A673 (cell line): ENCODE results near the gene OR51A4. TPM values are rescaled to one million over a fixed set of nuclear protein-coding genes. Genes with fewer than 3 reads are reported as not detected.
"Not testable (repeated sequence)": the region's sequence is repeated elsewhere in the genome, so short reads cannot be mapped to it uniquely, and the experiment has no call there.

Experiments
- BruUV-seq: library from RNA; stranded (reverse); fragments of 400-500 nt; replicated peaks from 2 replicates; lab custom pipeline; 2021; lab: Mats Ljungman, UMichigan
- CTCF ChIA-PET: fragments of 300-600 bp; sonication (Branson Sonifier 250); formaldehyde crosslinking; loops from one replicate; lab custom pipeline; 2022; ENCODE audit warnings: antibody characterized with exemption; lab: Charles Lee
- POLR2A ChIA-PET: fragments of 300-600 bp; sonication (Branson Sonifier 250); formaldehyde crosslinking; loops from one replicate; lab custom pipeline; 2022; ENCODE audit warnings: antibody characterized with exemption; ENCODE audit not compliant: low non-redundant PET; lab: Charles Lee
- DNase-seq: peaks from one replicate; pipeline ENCODE4 v3.0.0-alpha.2; 2015; ENCODE audit warnings: low spot score
- H3K27ac ChIP-seq: fragments of 200-600 bp; sonication (generic); 2 replicates; pipeline ENCODE4 v1.5.1; 2016; ENCODE audit warnings: mixed run types, low read depth, mild to moderate bottlenecking, mixed read lengths, antibody characterized with exemption, low read length; ENCODE audit not compliant: poor library complexity, severe bottlenecking
- H3K27me3 ChIP-seq: fragments of 200-600 bp; sonication (generic); replicated peaks from 2 replicates; pipeline ENCODE4 v1.6.1; 2017; ENCODE audit warnings: mixed run types, low read depth, mild to moderate bottlenecking, mixed read lengths, antibody characterized with exemption, low read length; ENCODE audit not compliant: insufficient read depth, poor library complexity
- H3K36me3 ChIP-seq: fragments of 200-600 bp; sonication (generic); 2 replicates; pipeline ENCODE4 v1.6.1; 2016; ENCODE audit warnings: mixed run types, mild to moderate bottlenecking, mixed read lengths, antibody characterized with exemption, low read length; ENCODE audit not compliant: insufficient read depth, poor library complexity, severe bottlenecking
- H3K4me1 ChIP-seq: fragments of 200-600 bp; sonication (generic); 2 replicates; pipeline ENCODE4 v1.6.1; 2017; ENCODE audit warnings: mixed run types, mild to moderate bottlenecking, mixed read lengths, antibody characterized with exemption, low read length; ENCODE audit not compliant: insufficient read depth, poor library complexity, severe bottlenecking
- H3K4me3 ChIP-seq: fragments of 200-600 bp; sonication (generic); 2 replicates; pipeline ENCODE4 v1.5.1; 2016; ENCODE audit warnings: low read depth, mixed run types, mild to moderate bottlenecking, mixed read lengths, low read length; ENCODE audit not compliant: poor library complexity, severe bottlenecking
- H3K9me3 ChIP-seq: fragments of 200-600 bp; sonication (generic); 2 replicates; pipeline ENCODE4 v1.6.1; 2016; ENCODE audit warnings: mixed run types, low read depth, mild to moderate bottlenecking, mixed read lengths, antibody characterized with exemption, low read length; ENCODE audit not compliant: poor library complexity, severe bottlenecking
- EZH2 ChIP-seq: fragments of 200-600 bp; sonication (generic); IDR thresholded peaks from 2 replicates; pipeline ENCODE4 v1.6.1; 2017; ENCODE audit warnings: borderline replicate concordance, low read depth, mild to moderate bottlenecking, mixed read lengths, antibody characterized with exemption, low read length; ENCODE audit not compliant: poor library complexity, severe bottlenecking
- intact Hi-C: fragments of 100-400 bp; cut with micrococcal nuclease; formaldehyde crosslinking; loops from one replicate; pipeline ENCODE4 v1.10.0; 2022; ENCODE audit not compliant: unreplicated experiment
- total RNA-seq: library from RNA; stranded (reverse); gene quantifications from 2 replicates; pipeline ENCODE4 v1.2.3, GENCODE V29; 2021
- TF ChIP-seq, protein P1 (sequence below): fragments of 300-800, 200-600 bp; sonication (generic); conservative IDR thresholded peaks from 2 replicates; pipeline ENCODE4 v1.5.1; 2017; ENCODE audit warnings: low read depth, mild to moderate bottlenecking, antibody characterized with exemption, low read length, moderate library complexity, mixed read lengths

OR51A4 gene
- total RNA-seq, 1 experiment from 2014 or later: not detected

DNA sequence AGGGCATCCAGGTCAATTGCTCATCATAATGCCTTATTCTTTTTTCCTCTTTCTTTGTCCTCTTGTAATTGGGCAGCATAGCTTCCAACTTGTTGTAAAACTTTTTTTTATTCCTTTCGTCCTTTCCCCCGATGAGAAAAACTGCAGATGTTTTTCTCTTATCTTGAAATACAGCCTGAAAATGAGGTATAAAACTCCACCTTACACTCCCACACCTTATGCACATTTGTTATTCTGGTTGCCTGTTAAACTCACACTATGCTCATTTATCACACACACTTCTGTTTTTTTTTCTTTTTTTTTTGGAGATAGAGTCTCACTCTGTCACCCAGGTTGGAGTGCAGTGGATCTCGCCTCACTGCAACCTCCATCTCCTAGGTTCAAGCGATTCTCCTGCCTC, 10.0 kb upstream of the OR51A4 start:
- Histone ChIP-seq H3K4me1 (no peaks in the 10 kb centered on the region), H3K27me3 (no peaks in the 10 kb centered on the region), H3K36me3 (no peaks in the 10 kb centered on the region), H3K9me3 (no peaks in the 10 kb centered on the region), H3K4me3 (no peak overlapping the region), H3K27ac (no peak overlapping the region)
- intact Hi-C loops: no loop called here
- ChIA-PET CTCF (no interaction called here), POLR2A (no interaction called here)
- DNase-seq: no peak
- no TSS peak for BruUV-seq
- TF ChIP-seq, protein P1, sequence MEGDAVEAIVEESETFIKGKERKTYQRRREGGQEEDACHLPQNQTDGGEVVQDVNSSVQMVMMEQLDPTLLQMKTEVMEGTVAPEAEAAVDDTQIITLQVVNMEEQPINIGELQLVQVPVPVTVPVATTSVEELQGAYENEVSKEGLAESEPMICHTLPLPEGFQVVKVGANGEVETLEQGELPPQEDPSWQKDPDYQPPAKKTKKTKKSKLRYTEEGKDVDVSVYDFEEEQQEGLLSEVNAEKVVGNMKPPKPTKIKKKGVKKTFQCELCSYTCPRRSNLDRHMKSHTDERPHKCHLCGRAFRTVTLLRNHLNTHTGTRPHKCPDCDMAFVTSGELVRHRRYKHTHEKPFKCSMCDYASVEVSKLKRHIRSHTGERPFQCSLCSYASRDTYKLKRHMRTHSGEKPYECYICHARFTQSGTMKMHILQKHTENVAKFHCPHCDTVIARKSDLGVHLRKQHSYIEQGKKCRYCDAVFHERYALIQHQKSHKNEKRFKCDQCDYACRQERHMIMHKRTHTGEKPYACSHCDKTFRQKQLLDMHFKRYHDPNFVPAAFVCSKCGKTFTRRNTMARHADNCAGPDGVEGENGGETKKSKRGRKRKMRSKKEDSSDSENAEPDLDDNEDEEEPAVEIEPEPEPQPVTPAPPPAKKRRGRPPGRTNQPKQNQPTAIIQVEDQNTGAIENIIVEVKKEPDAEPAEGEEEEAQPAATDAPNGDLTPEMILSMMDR: no peak
- no peak for TF ChIP-seq EZH2

DNA sequence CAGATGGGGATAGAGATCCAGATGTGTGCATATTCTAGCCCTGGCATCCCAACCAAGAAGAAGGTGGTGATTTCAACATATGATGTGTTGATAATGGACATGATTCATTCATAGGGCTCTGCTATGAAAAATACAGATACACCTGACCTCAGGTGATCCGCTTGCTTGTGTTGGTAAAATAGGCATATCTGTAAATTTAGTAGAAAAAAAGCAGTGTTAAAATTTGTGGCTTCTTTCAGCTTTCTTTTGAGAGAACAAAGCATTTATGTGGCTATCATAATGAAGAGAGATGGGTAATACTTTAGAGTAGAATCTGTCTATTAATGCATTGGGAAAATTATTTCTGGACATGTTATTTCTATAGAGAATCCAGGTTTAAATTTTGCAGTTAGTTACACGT, 8.2 kb upstream of the OR51A4 start, which contains the start of gene OR51A2:
TSS of gene OR51A2 (minus strand) at position 101 of the 400 bp plus-strand sequence. CDS start at position 101, 0 bp downstream.
- POLR2A ChIA-PET, intact Hi-C loops, CTCF ChIA-PET: not testable (repeated sequence)

DNA sequence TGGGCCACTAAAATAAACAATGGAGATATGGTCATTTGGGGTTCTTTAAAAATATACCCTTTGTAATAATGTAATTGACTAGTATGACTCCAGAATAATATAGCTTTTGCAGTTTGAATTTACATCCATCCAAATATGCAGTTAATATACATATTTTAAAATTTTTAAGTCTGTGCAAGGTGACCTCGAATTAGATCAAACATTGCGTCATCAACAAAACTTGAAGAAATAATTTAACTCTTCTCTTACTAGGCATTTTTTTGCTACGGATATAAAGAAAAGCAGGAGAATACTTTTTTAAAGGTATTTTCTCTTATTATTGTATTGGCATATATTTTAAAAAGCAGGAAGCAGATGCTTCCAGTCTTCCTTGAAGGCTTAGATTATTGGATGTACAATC, 10.7 kb downstream of the OR51A4 start:
- H3K27ac ChIP-seq: no peak overlapping the region
- no peaks in the 10 kb centered on the region for H3K27me3 ChIP-seq
- BruUV-seq: no TSS peak
- DNase-seq: no peak
- no peaks in the 10 kb centered on the region for H3K36me3 ChIP-seq
- H3K4me3 ChIP-seq: no peak overlapping the region
- ChIA-PET POLR2A (no interaction called here), CTCF (no interaction called here)
- no peak for TF ChIP-seq EZH2
- TF ChIP-seq, protein P1: no peak
- H3K9me3 ChIP-seq: no peaks in the 10 kb centered on the region
- intact Hi-C loops: no loop called here
- H3K4me1 ChIP-seq: no peaks in the 10 kb centered on the region

More for the DNA sequence above, 8.2 kb upstream of the OR51A4 start, which contains the start of gene OR51A2:
- not testable (repeated sequence) for H3K27me3 ChIP-seq, H3K9me3 ChIP-seq, BruUV-seq, H3K4me3 ChIP-seq, H3K27ac ChIP-seq, DNase-seq, H3K36me3 ChIP-seq, H3K4me1 ChIP-seq

DNA sequence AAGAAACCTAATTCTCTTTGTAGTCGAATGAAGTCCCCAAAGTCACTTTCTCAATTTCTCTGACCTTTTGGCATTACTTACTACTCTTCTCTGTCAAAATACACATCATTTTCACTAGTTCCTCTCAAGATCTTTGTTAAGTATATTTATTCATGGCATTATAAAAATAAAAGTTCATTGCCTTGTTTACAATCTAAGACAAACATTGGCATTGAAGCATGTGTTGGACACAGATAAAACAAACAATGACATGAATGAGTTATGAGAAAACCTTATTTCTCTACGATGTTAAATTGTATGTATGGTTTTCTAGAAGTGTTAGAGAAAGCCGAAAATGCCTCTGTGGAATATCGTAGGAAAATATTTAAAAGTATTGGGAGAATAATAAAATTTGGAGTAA, 14.7 kb downstream of the OR51A4 start:
- H3K27ac ChIP-seq: no peak overlapping the region
- no peak overlapping the region for H3K4me3 ChIP-seq
- DNase-seq: no peak
- no peaks in the 10 kb centered on the region for H3K4me1 ChIP-seq
- no peaks in the 10 kb centered on the region for H3K27me3 ChIP-seq
- TF ChIP-seq EZH2: no peak
- TF ChIP-seq, protein P1: no peak
- H3K9me3 ChIP-seq: no peaks in the 10 kb centered on the region
- CTCF ChIA-PET: no interaction called here
- BruUV-seq: no TSS peak
- intact Hi-C loops: loop anchor here (5.0 kb wide), 1 partner anchor 45 kb away; no protein-coding TSS in a partner anchor
- no peaks in the 10 kb centered on the region for H3K36me3 ChIP-seq
- POLR2A ChIA-PET: no interaction called here
